IMR-90 (cell line): ENCODE data around the gene SLC44A2.

Source experiments
- CEBPB ChIP-seq: IDR thresholded peaks from 2 replicates; pipeline ENCODE4 v1.6.1; 2012; ENCODE audit warnings: low read depth, low read length, improper control_type of control experiment
- CHD1 ChIP-seq: IDR thresholded peaks from 2 replicates; pipeline ENCODE4 v1.6.1; 2012; ENCODE audit warnings: low read depth, low read length, improper control_type of control experiment
- CTCF ChIP-seq: conservative IDR thresholded peaks from 2 replicates; pipeline ENCODE4 v1.5.1; 2012; ENCODE audit warnings: mild to moderate bottlenecking, low read depth, low read length, improper control_type of control experiment
- ELK1 ChIP-seq: fragments of 150-350 bp; IDR thresholded peaks from 2 replicates; pipeline ENCODE4 v1.6.1; 2016; ENCODE audit warnings: low read depth, mild to moderate bottlenecking, low read length, moderate library complexity, borderline replicate concordance
- FOS ChIP-seq: fragments of 150-350 bp; IDR thresholded peaks from 2 replicates; pipeline ENCODE4 v1.6.1; 2016; ENCODE audit warnings: low read depth, low read length
- MAFK ChIP-seq: IDR thresholded peaks from 2 replicates; pipeline ENCODE4 v1.6.1; 2012; ENCODE audit warnings: low read depth, low read length, improper control_type of control experiment
- MXI1 ChIP-seq: IDR thresholded peaks from 2 replicates; pipeline ENCODE4 v1.6.1; 2012; ENCODE audit warnings: low read depth, mild to moderate bottlenecking, low read length, moderate library complexity, borderline replicate concordance
- POLR2A ChIP-seq: IDR thresholded peaks from 2 replicates; pipeline ENCODE4 v1.6.1; 2012; ENCODE audit warnings: mild to moderate bottlenecking, low read depth, low read length
- RAD21 ChIP-seq: IDR thresholded peaks from 2 replicates; pipeline ENCODE4 v1.6.1; 2012; ENCODE audit warnings: low read length, improper control_type of control experiment
- RCOR1 ChIP-seq: IDR thresholded peaks from 2 replicates; pipeline ENCODE4 v1.6.1; 2012; ENCODE audit warnings: mild to moderate bottlenecking, low read length, improper control_type of control experiment; ENCODE audit not compliant: insufficient replicate concordance
- SMC3 ChIP-seq: fragments of 150-350 bp; IDR thresholded peaks from 2 replicates; pipeline ENCODE4 v1.6.1; 2016; ENCODE audit warnings: low read depth, mild to moderate bottlenecking, antibody characterized with exemption, low read length, moderate library complexity
- USF2 ChIP-seq: fragments of 150-350 bp; IDR thresholded peaks from 2 replicates; pipeline ENCODE4 v1.6.1; 2017; ENCODE audit warnings: mild to moderate bottlenecking, antibody characterized with exemption, low read length, low read depth

- TF ChIP-seq CTCF (no peak), RAD21 (no peak), POLR2A (no peak), MAFK (no peak), USF2 (no peak), SMC3 (no peak), CHD1 (no peak), RCOR1 (no peak), FOS (no peak), MXI1 (no peak), ELK1 (no peak), CEBPB (no peak)
These were observed 25.2 kb upstream of the SLC44A2 start for GRCh38 chr19:10600149-10600548.
